GM18868 (cell line): Measurements from ENCODE around the gene LACC1.
A peak's percentile ranks its signal among the peaks of the same experiment; 100 is the strongest.

Experiments used
- ATAC-seq: cut with Tn5 transposase; IDR thresholded peaks from one replicate; pipeline ENCODE4 v1.9.1; 2021; ENCODE audit warnings: mild to moderate bottlenecking, moderate library complexity; ENCODE audit not compliant: unreplicated experiment

The LACC1 gene

GRCh38 chr13:43883631-43884030, 3.9 kb downstream of the LACC1 start:
- ATAC-seq, result no peak

GRCh38 chr13:43884222-43884621, 4.5 kb downstream of the LACC1 start:
- no peak for ATAC-seq

GRCh38 chr13:43894438-43894837, 14.7 kb downstream of the LACC1 start:
- ATAC-seq, result no peak

- no peak for ATAC-seq
Observed at GRCh38 chr13:43895940-43896339, 16.2 kb downstream of the LACC1 start.

- ATAC-seq, result no peak
Observed at GRCh38 chr13:43905435-43906031, 25.8 kb downstream of the LACC1 start.

GRCh38 chr13:43908156-43909126, 28.7 kb downstream of the LACC1 start:
- ATAC-seq, result no peak

- no peak for ATAC-seq
Observed at GRCh38 chr13:43910856-43911255, 31.2 kb downstream of the LACC1 start.

- no peak for ATAC-seq
Observed at GRCh38 chr13:43911278-43911677, 31.6 kb downstream of the LACC1 start.

GRCh38 chr13:43911871-43912270, 32.2 kb downstream of the LACC1 start:
- no peak for ATAC-seq

GRCh38 chr13:43915451-43915850, 35.7 kb downstream of the LACC1 start:
- ATAC-seq, result no peak

- no peak for ATAC-seq
Observed at GRCh38 chr13:43916828-43917227, 37.1 kb downstream of the LACC1 start.

- ATAC-seq, result no peak
Observed at GRCh38 chr13:43918636-43919035, 38.9 kb downstream of the LACC1 start.

- ATAC-seq, result no peak
Observed at GRCh38 chr13:43920965-43921674, 41.4 kb downstream of the LACC1 start.

- ATAC-seq, result peak; percentile 97
Observed at GRCh38 chr13:43924549-43925245, 45.0 kb downstream of the LACC1 start.

GRCh38 chr13:43929947-43930346, 50.2 kb downstream of the LACC1 start:
- ATAC-seq, result no peak

- ATAC-seq, result peak; percentile 100
Observed at GRCh38 chr13:43933378-43933777, 53.7 kb downstream of the LACC1 start.

- no peak for ATAC-seq
Observed at GRCh38 chr13:43934273-43934672, 54.6 kb downstream of the LACC1 start.

- no peak for ATAC-seq
Observed at GRCh38 chr13:43935878-43936277, 56.2 kb downstream of the LACC1 start.

- no peak for ATAC-seq
Observed at GRCh38 chr13:43936647-43937046, 56.9 kb downstream of the LACC1 start.

- no peak for ATAC-seq
Observed at GRCh38 chr13:43937839-43938238, 58.1 kb downstream of the LACC1 start.

GRCh38 chr13:43938449-43938848, 58.7 kb downstream of the LACC1 start:
- no peak for ATAC-seq
